GM12892 (cell line): ENCODE results near the gene PRORP.

Source experiments
- POLR2AphosphoS5 ChIP-seq: IDR thresholded peaks from 2 replicates; pipeline ENCODE4 v1.6.1; 2011; ENCODE audit warnings: low read depth, low read length, control low read depth
- TAF1 ChIP-seq: IDR thresholded peaks from 2 replicates; pipeline ENCODE4 v1.6.1; 2011; ENCODE audit warnings: low read depth, mild to moderate bottlenecking, control low read depth, low read length, borderline replicate concordance

DNA sequence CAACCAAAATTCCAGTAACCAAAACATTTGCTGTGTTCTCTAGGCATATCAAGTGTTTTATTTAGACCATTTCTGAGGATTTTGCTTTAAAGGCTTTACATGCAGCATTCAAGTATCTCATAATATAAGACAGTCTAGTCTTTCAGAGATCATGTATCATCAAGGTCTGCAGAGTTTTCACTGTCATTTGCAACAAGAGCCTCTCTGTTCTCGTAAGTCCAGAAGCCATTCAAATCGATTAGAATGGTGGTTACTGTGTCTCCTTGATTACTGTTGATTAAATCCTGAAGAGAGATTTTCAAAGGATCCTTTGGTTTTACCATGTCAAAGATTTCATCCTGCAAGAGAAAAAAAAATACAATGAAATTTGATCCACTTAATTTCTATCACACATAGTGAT is 36.9 kb upstream of the PRORP start:
- TF ChIP-seq POLR2AphosphoS5 (no peak), TAF1 (no peak)
